HL-60/S4 treated with phorbol 12-myristate 13-acetate at 8.2 ng/mL for 4 days and 3 days (cell line): ENCODE measurements around the gene PCIF1.
"Not testable (repeated sequence)": the region's sequence is repeated elsewhere in the genome, so short reads cannot be mapped to it uniquely, and the experiment has no call there.

ENCODE experiments used
- in situ Hi-C: fragments of 300-500 bp; cut with MboI; formaldehyde crosslinking; loops from 2 replicates; pipeline ENCODE4 v1.15.0; 2022; ENCODE audit warnings: low sequenced_read_pairs

Gene PCIF1

GRCh38 chr20:45921337-45922189 lies 12.9 kb upstream of the PCIF1 start:
- in situ Hi-C loops: no loop called here

- in situ Hi-C loops: no loop called here
Measured at GRCh38 chr20:45924391-45925261, 9.9 kb upstream of the PCIF1 start.

- in situ Hi-C loops: no loop called here
Measured at GRCh38 chr20:45925821-45926506, 8.5 kb upstream of the PCIF1 start.

- in situ Hi-C loops: no loop called here
Measured at GRCh38 chr20:45926731-45927070, 7.8 kb upstream of the PCIF1 start.

GRCh38 chr20:45927071-45927878 lies 7.2 kb upstream of the PCIF1 start:
- in situ Hi-C loops: no loop called here

- in situ Hi-C loops: not testable (repeated sequence)
Measured at GRCh38 chr20:45931680-45932079, 2.8 kb upstream of the PCIF1 start.

GRCh38 chr20:45933266-45934045 lies 1.0 kb upstream of the PCIF1 start:
- in situ Hi-C loops: no loop called here

GRCh38 chr20:45934046-45934585 lies 367 bp upstream of the PCIF1 start:
- in situ Hi-C loops: no loop called here

- in situ Hi-C loops: no loop called here
Measured at GRCh38 chr20:45935416-45936046, 1.0 kb downstream of the PCIF1 start.

GRCh38 chr20:45937765-45938164 lies 3.3 kb downstream of the PCIF1 start:
- in situ Hi-C loops: no loop called here

- in situ Hi-C loops: no loop called here
Measured at GRCh38 chr20:45938727-45939438, 4.4 kb downstream of the PCIF1 start.

- in situ Hi-C loops: no loop called here
Measured at GRCh38 chr20:45940053-45940452, 5.6 kb downstream of the PCIF1 start.

- in situ Hi-C loops: no loop called here
Measured at GRCh38 chr20:45940469-45940868, 6.0 kb downstream of the PCIF1 start.

- in situ Hi-C loops: no loop called here
Measured at GRCh38 chr20:45943613-45944012, 9.1 kb downstream of the PCIF1 start.

GRCh38 chr20:45944151-45944964 lies 9.9 kb downstream of the PCIF1 start:
- in situ Hi-C loops: no loop called here

- in situ Hi-C loops: no loop called here
Measured at GRCh38 chr20:45944965-45945677, 10.6 kb downstream of the PCIF1 start.

GRCh38 chr20:45945678-45946148 lies 11.2 kb downstream of the PCIF1 start:
- in situ Hi-C loops: no loop called here
